ENCODE data around the gene UFSP1. TPM values are rescaled to one million over a fixed set of nuclear protein-coding genes. Genes with fewer than 3 reads are reported as not detected.

The UFSP1 gene
- total and polyA plus RNA-seq, 2 of the 13 experiments (the other 11 are each of a cell fraction or from before 2014, with no cell fraction given): 0.65 to 3.3 TPM

DNA sequence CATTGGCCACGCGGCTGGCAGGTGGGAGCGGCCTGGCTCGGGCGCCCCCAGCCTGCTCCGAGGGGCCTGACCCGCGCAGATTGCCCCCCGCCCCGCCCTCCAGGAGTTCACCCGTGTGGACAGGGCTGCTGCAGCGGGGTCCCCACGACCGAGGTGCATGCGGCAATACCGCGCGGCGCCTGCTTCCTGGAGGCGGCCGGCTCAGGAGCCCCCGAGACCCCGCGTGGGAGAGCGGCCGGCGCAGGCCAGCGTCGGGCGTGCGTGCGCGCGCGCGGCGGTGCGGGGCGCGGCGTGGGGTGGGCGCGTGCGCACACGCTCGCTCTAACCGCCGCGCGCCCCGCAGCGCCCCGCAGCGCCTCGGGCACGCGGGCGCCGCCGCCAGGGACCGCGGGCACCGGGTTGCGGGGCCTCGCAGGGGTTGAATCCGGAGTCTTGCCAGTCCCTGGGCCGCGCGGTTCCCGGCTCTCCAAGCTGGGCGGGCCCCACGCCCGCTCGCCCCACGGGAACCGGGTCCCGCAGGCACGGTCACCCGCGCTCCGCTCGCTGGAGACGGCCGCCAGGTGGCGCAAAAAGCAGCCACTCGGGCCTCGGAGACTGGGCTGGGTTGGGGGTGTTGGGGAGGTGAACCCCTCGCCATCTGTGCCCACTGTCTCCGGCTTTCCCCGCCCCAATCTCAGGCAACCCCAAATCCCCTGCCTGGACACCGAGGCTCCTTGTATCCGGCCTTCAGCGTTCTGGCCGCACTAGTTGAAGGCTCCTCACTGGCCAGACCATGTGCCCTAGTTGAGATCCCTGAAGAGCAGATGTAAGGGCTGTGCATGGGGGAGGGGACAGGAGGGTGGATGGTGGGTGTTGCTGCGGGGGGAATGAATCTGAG lies 7.5 kb upstream of the UFSP1 start:
- in situ Hi-C loops (cut with HindIII; ENCODE audit: extremely low pct_ligation_motif_present, low pct_unique_long_range_greater_than_20kb): loop anchor here (5.0 to 25.0 kb wide), 2 partner anchors 160 to 390 kb away; no protein-coding TSS in a partner anchor
- DNase-seq (ENCODE audit: low spot score) (no peak), FAIRE-seq (no peak), ATAC-seq (peak; percentile 5)
- ChIA-PET POLR2A (no interaction called here), CTCF (ENCODE audit: low intra/inter-chr PET ratio, low total read pairs) (interaction anchor here (0.9 to 3.2 kb wide), 2 partner anchors 162 to 180 kb away, joined by 3 to 28 read pairs; no protein-coding TSS in a partner anchor)
- no peaks in the 10 kb centered on the region for H3K9me3 ChIP-seq (ENCODE audit: low read length)
- H3K27ac ChIP-seq (ENCODE audit: extremely low read length, insufficient read depth, low read length): no peak overlapping the region
- no peaks in the 10 kb centered on the region for H3K79me2 ChIP-seq (ENCODE audit: insufficient read depth, low read length)
- peaks cover 28% of the 10 kb centered on the region for H3K4me1 ChIP-seq (ENCODE audit: insufficient read depth, low read length)
- H3K9ac ChIP-seq (ENCODE audit: insufficient read depth, low read depth, low read length): peak overlapping the region; percentile 43; the same call in 1 of the 2 replicates
- H2AFZ ChIP-seq (ENCODE audit: low read length): no peak overlapping the region
- peaks cover 11 to 32% of the 10 kb centered on the region in 2 experiments for H3K27me3 ChIP-seq (ENCODE audit: control insufficient read depth in 1 of 2, insufficient read depth in 2 of 2, low read length in 2 of 2)
- H3K4me2 ChIP-seq (ENCODE audit: low read depth, low read length): peak overlapping the region; percentile 73
- no peaks in the 10 kb centered on the region for H3K36me3 ChIP-seq (replicated peaks in 1 of 2; ENCODE audit: control insufficient read depth in 1 of 2, insufficient read depth in 2 of 2, low read length in 2 of 2)
- H3K4me3 ChIP-seq (replicated peaks in 1 of 3; ENCODE audit: insufficient read depth in 1 of 3, low read depth in 2 of 3, low read length in 3 of 3): peak overlapping the region; percentile 26 to 67 (median 43); a peak in 5 of 6 replicates
- intact Hi-C loops (cut with micrococcal nuclease; ENCODE audit: unreplicated experiment): loop anchor here (1.0 to 5.0 kb wide), 2 partner anchors 162 to 180 kb away; no protein-coding TSS in a partner anchor
- no TSS peak for BruUV-seq (replicated peaks)
- 2% methylated on average over 6 of the region's 95 CpGs for WGBS (ENCODE audit: low lambda C conversion rate)
- H4K20me1 ChIP-seq (ENCODE audit: insufficient read depth, low read length): no peaks in the 10 kb centered on the region
- TF ChIP-seq SMAD1 (CRISPR knock-in tag; IDR thresholded peaks at IDR 0.05; ENCODE audit: borderline replicate concordance, low read depth) (no peak), MTA3 (CRISPR knock-in tag; IDR thresholded peaks at IDR 0.05) (no peak), PCBP2 (optimal IDR thresholded peaks at IDR 0.05; ENCODE audit: low read depth, low read length, poor library complexity, severe bottlenecking) (no peak), NFKB2 (CRISPR knock-in tag; IDR thresholded peaks at IDR 0.05; ENCODE audit: borderline replicate concordance) (no peak), ZSCAN22 (CRISPR knock-in tag; IDR thresholded peaks at IDR 0.05) (no peak), ATF7 (IDR thresholded peaks at IDR 0.05) (no peak), ATF7 (CRISPR knock-in tag; IDR thresholded peaks at IDR 0.05) (no peak), HDAC6 (IDR thresholded peaks at IDR 0.05; ENCODE audit: low read depth, low read length) (no peak), PHF5A (CRISPR knock-in tag; IDR thresholded peaks at IDR 0.05; ENCODE audit: low read depth, unreplicated experiment) (no peak), HINFP (CRISPR knock-in tag; IDR thresholded peaks at IDR 0.05; ENCODE audit: low read depth) (no peak), ETV5 (CRISPR knock-in tag; IDR thresholded peaks at IDR 0.05; ENCODE audit: borderline replicate concordance) (no peak), NFRKB (IDR thresholded peaks at IDR 0.05) (no peak), JARID2 (CRISPR knock-in tag; IDR thresholded peaks at IDR 0.05; ENCODE audit: insufficient replicate concordance) (no peak), NR2C2 (CRISPR knock-in tag; IDR thresholded peaks at IDR 0.05; ENCODE audit: borderline replicate concordance) (no peak), TBX2 (CRISPR knock-in tag; IDR thresholded peaks at IDR 0.05; ENCODE audit: borderline replicate concordance) (0 out of 2 replicates have a peak, but pooled peaks have one; percentile 9), TGIF2 (CRISPR knock-in tag; IDR thresholded peaks at IDR 0.05) (no peak), ESRRA (CRISPR knock-in tag; IDR thresholded peaks at IDR 0.05; ENCODE audit: low read depth) (no peak), SRSF4 (IDR thresholded peaks at IDR 0.05; ENCODE audit: low read depth, low read length, poor library complexity, severe bottlenecking) (no peak), RORA (CRISPR knock-in tag; IDR thresholded peaks at IDR 0.05) (no peak), STAG1 (CRISPR knock-in tag; IDR thresholded peaks at IDR 0.05) (peak; percentile 34), NONO (IDR thresholded peaks at IDR 0.05) (no peak), NONO (CRISPR knock-in tag; conservative IDR thresholded peaks at IDR 0.05) (no peak)
- TF ChIP-seq, protein P1, sequence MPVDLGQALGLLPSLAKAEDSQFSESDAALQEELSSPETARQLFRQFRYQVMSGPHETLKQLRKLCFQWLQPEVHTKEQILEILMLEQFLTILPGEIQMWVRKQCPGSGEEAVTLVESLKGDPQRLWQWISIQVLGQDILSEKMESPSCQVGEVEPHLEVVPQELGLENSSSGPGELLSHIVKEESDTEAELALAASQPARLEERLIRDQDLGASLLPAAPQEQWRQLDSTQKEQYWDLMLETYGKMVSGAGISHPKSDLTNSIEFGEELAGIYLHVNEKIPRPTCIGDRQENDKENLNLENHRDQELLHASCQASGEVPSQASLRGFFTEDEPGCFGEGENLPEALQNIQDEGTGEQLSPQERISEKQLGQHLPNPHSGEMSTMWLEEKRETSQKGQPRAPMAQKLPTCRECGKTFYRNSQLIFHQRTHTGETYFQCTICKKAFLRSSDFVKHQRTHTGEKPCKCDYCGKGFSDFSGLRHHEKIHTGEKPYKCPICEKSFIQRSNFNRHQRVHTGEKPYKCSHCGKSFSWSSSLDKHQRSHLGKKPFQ (CRISPR knock-in tag; IDR thresholded peaks at IDR 0.05; ENCODE audit: insufficient replicate concordance): peak; percentile 13

Measured in HepG2 (cell line).